ENCODE data around the gene LRRC1. TPM values are rescaled to one million over a fixed set of nuclear protein-coding genes. Genes with fewer than 3 reads are reported as not detected.

The LRRC1 gene
- total RNA-seq, 1 donor from 2014 or later, result 9.3 TPM

DNA sequence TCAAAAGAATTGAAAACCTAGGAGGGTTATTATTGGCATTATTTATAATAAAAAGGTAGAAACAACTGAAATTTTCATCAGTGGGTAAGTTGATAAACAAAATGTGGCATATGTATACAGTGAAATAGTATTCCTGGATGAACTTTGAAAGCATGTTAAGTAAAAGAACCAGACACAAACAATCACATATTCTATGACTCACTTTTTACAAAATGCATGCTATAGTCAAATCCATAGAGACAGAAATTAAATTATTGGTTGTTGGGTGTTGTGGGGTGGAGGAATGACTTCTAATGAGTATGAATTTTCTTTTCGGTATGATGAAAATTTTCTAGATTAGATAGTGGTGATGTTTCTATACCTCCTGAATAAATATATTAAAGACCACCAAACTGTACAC is 94.6 kb downstream of the LRRC1 start:
- no peak for DNase-seq (ENCODE audit: low read depth)
- TF ChIP-seq, protein P1, sequence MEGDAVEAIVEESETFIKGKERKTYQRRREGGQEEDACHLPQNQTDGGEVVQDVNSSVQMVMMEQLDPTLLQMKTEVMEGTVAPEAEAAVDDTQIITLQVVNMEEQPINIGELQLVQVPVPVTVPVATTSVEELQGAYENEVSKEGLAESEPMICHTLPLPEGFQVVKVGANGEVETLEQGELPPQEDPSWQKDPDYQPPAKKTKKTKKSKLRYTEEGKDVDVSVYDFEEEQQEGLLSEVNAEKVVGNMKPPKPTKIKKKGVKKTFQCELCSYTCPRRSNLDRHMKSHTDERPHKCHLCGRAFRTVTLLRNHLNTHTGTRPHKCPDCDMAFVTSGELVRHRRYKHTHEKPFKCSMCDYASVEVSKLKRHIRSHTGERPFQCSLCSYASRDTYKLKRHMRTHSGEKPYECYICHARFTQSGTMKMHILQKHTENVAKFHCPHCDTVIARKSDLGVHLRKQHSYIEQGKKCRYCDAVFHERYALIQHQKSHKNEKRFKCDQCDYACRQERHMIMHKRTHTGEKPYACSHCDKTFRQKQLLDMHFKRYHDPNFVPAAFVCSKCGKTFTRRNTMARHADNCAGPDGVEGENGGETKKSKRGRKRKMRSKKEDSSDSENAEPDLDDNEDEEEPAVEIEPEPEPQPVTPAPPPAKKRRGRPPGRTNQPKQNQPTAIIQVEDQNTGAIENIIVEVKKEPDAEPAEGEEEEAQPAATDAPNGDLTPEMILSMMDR (conservative IDR thresholded peaks at IDR 0.05; ENCODE audit: low read depth, low read length), result no peak

DNA sequence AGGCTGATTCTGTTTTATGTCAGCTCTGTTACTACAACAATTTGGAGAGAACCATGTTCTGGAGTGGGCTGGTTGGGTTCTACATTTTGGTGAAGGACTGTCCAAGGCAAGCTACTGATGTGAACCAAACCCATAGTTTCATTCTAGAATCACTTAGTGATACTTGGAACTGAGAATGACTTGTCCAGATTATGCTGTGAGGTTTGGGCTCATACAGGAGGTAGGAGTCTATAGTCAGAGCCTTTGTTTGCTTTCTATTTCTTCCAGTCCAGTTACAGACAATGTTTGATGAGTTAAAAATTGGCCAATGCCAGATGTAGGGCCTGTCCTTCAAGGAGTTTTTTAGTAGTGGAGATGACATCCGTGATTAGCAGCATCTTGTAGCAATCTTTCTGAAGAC is 97.9 kb downstream of the LRRC1 start:
- TF ChIP-seq, protein P1 (conservative IDR thresholded peaks at IDR 0.05; ENCODE audit: low read depth, low read length), result no peak
- no peak overlapping the region for H3K4me3 ChIP-seq (ENCODE audit: low read depth, low read length)
- no peak for DNase-seq (ENCODE audit: low read depth)

More for the DNA sequence above, 94.6 kb downstream of the LRRC1 start:
- H3K4me3 ChIP-seq (ENCODE audit: low read depth, low read length), result no peak overlapping the region

DNA sequence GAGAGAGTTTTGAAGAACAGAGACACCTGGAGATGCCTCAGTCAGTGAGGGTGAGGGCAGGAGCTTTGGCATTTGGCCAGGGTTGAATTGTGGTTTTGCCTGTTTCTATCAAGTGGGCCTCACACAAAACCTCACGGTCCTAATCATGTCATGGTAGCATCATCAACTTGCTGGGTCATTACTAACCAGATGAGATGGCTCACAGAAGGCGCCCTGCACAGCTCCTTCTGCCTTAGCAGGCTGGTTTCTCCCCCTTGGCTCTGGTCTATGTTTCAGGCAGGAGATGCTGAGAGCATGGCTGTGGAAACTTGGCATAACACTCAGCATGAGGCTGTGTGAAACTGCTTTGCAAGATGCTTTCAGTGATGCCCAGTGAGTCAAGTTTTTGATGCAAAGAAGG is 99.3 kb downstream of the LRRC1 start:
- TF ChIP-seq, protein P1 (conservative IDR thresholded peaks at IDR 0.05; ENCODE audit: low read depth, low read length), result no peak
- no peak for DNase-seq (ENCODE audit: low read depth)
- H3K4me3 ChIP-seq (ENCODE audit: low read depth, low read length), result no peak overlapping the region

DNA sequence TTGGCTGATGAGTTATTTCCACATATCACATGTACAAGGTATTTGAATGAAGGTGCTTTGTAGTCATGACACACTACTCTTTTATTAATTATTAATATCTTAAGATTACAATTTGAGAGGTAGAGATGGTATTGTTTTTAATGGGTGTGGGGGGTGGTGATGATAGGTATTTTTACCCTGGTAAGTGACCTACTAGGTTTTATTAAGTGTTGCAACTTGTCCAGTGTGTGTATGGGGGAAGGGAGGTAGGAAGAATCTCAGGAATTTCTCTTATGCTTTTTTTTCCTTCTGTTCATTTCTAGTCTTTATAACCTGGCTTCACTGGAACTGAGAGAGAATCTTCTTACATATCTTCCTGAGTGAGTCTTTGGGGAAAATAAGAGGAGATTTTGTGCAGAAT is 101.4 kb downstream of the LRRC1 start:
- TF ChIP-seq, protein P1 (conservative IDR thresholded peaks at IDR 0.05; ENCODE audit: low read depth, low read length), result no peak
- no peak for DNase-seq (ENCODE audit: low read depth)
- no peak overlapping the region for H3K4me3 ChIP-seq (ENCODE audit: low read depth, low read length)

DNA sequence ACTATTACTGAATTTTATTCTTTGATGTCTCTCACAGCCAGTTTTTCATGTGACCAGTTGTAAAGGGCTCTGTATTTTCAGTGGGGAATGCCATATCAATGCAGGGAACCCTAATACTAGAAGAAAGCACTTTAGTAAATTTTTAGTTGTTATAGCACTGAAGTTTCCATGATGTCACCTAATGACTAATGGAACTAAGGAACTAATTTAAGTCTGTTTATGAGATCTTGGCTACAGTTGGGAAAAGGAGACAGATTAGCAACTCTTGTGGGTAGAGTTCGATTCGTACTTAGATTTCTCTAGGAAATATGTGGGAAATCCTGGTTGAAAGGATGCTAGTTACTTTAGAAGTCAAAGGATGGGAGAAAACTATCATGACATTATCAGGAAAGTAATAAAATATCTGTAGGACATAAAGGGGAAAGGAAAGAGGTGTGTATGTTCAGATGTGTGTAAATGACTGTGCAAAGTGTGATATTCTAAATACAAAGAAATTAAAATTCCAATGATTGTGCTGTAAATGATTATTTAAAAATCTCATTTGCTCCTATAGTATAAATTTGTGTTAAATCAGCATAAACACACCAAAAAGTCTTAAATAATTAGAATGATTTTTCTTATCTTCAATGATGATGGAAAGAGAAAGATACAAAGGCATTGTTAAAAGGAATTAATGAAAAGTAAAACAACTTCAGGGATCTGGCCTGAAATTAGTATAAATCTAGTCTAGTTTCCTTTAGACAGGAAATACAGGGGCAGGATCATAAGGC is 103.4 kb downstream of the LRRC1 start:
- H3K4me3 ChIP-seq (ENCODE audit: low read depth, low read length), result no peak overlapping the region
- TF ChIP-seq, protein P1 (conservative IDR thresholded peaks at IDR 0.05; ENCODE audit: low read depth, low read length), result no peak
- no peak for DNase-seq (ENCODE audit: low read depth)

DNA sequence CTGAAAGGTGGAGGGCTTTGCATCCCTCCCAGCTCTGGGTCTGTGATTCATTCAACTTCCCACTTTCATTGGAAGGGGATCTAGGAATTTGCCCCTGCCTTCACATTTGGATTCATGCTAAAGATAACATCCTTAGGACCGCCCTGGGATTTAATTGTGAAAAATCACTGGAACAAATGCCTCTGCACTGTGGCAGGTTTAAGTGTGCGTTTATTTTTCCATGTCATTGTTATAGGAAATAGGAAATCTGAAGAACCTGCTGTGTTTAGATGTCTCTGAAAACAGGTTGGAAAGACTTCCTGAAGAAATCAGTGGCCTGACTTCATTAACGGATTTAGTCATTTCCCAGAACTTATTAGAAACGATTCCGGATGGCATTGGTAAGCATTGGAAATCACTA is 104.7 kb downstream of the LRRC1 start:
- no peak for DNase-seq (ENCODE audit: low read depth)
- H3K4me3 ChIP-seq (ENCODE audit: low read depth, low read length), result no peak overlapping the region
- TF ChIP-seq, protein P1 (conservative IDR thresholded peaks at IDR 0.05; ENCODE audit: low read depth, low read length), result no peak

DNA sequence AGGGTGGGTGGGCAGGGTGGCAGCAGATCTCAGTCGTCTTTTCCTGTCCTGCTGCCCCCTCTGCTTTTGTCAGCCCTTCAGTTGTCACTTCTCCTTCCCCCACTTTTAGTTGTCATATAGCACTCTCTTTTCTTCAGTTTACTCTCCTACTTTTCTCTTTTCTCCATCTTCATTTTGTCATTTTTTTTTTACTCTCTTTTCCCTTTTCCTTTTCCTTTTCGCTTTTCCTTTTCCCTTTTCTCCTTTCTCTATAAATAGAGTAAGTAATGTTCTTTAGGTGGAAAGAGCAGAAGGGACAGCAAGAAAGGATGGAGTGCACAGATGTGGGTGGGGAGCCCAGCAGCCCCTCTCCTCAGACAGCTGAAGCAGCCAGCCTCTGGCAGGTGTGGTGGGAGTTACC is 108.6 kb downstream of the LRRC1 start:
- H3K4me3 ChIP-seq (ENCODE audit: low read depth, low read length), result no peak overlapping the region
- TF ChIP-seq, protein P1 (conservative IDR thresholded peaks at IDR 0.05; ENCODE audit: low read depth, low read length), result no peak
- DNase-seq (ENCODE audit: low read depth), result no peak
